ENCODE results near the gene DPP10.

DNA sequence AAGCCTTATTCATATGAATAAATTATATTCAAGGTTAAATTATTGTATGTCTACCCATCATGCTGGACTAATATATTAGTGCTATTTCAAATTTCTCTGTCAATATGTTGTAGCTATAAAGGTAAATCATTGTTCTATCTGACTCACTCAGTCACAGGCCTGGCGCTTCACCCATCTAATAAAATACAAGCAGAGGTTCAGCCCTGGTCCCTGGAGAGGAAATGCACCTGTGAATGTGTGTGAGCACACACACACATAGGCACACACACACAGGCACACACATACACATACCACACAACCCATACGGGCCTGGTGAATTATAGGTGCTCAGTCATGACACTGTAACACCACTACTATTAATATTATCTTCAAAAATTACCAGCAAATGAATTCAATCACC lies 1396.1 kb downstream of the DPP10 start:
- no peak for TF ChIP-seq LEF1 (IDR thresholded peaks at IDR 0.05; ENCODE audit: borderline replicate concordance)
- TF ChIP-seq, protein P1, sequence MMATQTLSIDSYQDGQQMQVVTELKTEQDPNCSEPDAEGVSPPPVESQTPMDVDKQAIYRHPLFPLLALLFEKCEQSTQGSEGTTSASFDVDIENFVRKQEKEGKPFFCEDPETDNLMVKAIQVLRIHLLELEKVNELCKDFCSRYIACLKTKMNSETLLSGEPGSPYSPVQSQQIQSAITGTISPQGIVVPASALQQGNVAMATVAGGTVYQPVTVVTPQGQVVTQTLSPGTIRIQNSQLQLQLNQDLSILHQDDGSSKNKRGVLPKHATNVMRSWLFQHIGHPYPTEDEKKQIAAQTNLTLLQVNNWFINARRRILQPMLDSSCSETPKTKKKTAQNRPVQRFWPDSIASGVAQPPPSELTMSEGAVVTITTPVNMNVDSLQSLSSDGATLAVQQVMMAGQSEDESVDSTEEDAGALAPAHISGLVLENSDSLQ (IDR thresholded peaks at IDR 0.05), result no peak
- TF ChIP-seq ZNF384 (IDR thresholded peaks at IDR 0.05), result no peak
- TF ChIP-seq HDGF (IDR thresholded peaks at IDR 0.05; ENCODE audit: borderline replicate concordance), result no peak
- no peak for TF ChIP-seq ARNT (IDR thresholded peaks at IDR 0.05)
- TF ChIP-seq SP1 (IDR thresholded peaks at IDR 0.05), result no peak
